Activated naive CD4-positive, alpha-beta T cell treated with anti-CD3 and anti-CD28 coated beads, Interleukin-2, amount 10 ng/mL, durations not matched to agents 7 days and 5 days (primary cell): Measurements from ENCODE around the gene SRGAP2C.
"Not testable (repeated sequence)": the region's sequence is repeated elsewhere in the genome, so short reads cannot be mapped to it uniquely, and the experiment has no call there.

ENCODE experiments used
- CTCF ChIA-PET: fragments of 350-600 bp; sonication (Branson Sonifier 250); formaldehyde crosslinking; loops from one replicate; lab custom pipeline; 2021; ENCODE audit warnings: antibody characterized with exemption; lab: Charles Lee
- DNase-seq: peaks from one replicate; pipeline ENCODE4 v3.0.0-alpha.2; 2020
- H3K27ac Mint-ChIP-seq: one replicate; pipeline ENCODE4 v1.8.0; 2021; ENCODE audit warnings: mild to moderate bottlenecking, moderate library complexity, mixed read lengths
- H3K27me3 Mint-ChIP-seq: one replicate; pipeline ENCODE4 v1.8.0; 2021; ENCODE audit warnings: mild to moderate bottlenecking, mixed read lengths
- H3K36me3 Mint-ChIP-seq: one replicate; pipeline ENCODE4 v1.8.0; 2021; ENCODE audit warnings: mixed read lengths
- H3K4me1 Mint-ChIP-seq: one replicate; pipeline ENCODE4 v1.8.0; 2021; ENCODE audit warnings: mixed read lengths
- H3K4me3 Mint-ChIP-seq: one replicate; pipeline ENCODE4 v1.8.0; 2021; ENCODE audit warnings: mild to moderate bottlenecking, moderate library complexity, mixed read lengths
- H3K9me3 Mint-ChIP-seq: one replicate; pipeline ENCODE4 v1.8.0; 2021; ENCODE audit warnings: mixed read lengths

Gene SRGAP2C

GRCh38 chr1:121232445-121233125 lies 47.8 kb downstream of the SRGAP2C start:
- H3K9me3 Mint-ChIP-seq, CTCF ChIA-PET, H3K36me3 Mint-ChIP-seq, H3K27me3 Mint-ChIP-seq, DNase-seq, H3K4me3 Mint-ChIP-seq, H3K4me1 Mint-ChIP-seq, H3K27ac Mint-ChIP-seq: not testable (repeated sequence)

GRCh38 chr1:121234090-121234759 lies 49.5 kb downstream of the SRGAP2C start:
- not testable (repeated sequence) for H3K27ac Mint-ChIP-seq, H3K36me3 Mint-ChIP-seq, H3K4me1 Mint-ChIP-seq

GRCh38 chr1:121238384-121238783 lies 53.6 kb downstream of the SRGAP2C start:
- not testable (repeated sequence) for DNase-seq, H3K4me3 Mint-ChIP-seq

More at GRCh38 chr1:121234090-121234759, 49.5 kb downstream of the SRGAP2C start:
- H3K9me3 Mint-ChIP-seq, CTCF ChIA-PET, H3K4me3 Mint-ChIP-seq, DNase-seq, H3K27me3 Mint-ChIP-seq: not testable (repeated sequence)

GRCh38 chr1:121243913-121244312 lies 59.1 kb downstream of the SRGAP2C start:
- H3K9me3 Mint-ChIP-seq, H3K27ac Mint-ChIP-seq, DNase-seq, CTCF ChIA-PET, H3K4me3 Mint-ChIP-seq, H3K27me3 Mint-ChIP-seq, H3K4me1 Mint-ChIP-seq, H3K36me3 Mint-ChIP-seq: not testable (repeated sequence)

More at GRCh38 chr1:121238384-121238783, 53.6 kb downstream of the SRGAP2C start:
- H3K27ac Mint-ChIP-seq, H3K36me3 Mint-ChIP-seq, CTCF ChIA-PET, H3K9me3 Mint-ChIP-seq, H3K27me3 Mint-ChIP-seq, H3K4me1 Mint-ChIP-seq: not testable (repeated sequence)

- DNase-seq, CTCF ChIA-PET, H3K4me3 Mint-ChIP-seq, H3K4me1 Mint-ChIP-seq, H3K36me3 Mint-ChIP-seq, H3K27me3 Mint-ChIP-seq, H3K27ac Mint-ChIP-seq, H3K9me3 Mint-ChIP-seq: not testable (repeated sequence)
Observed at GRCh38 chr1:121246399-121246798, 61.6 kb downstream of the SRGAP2C start.

- H3K4me3 Mint-ChIP-seq, result not testable (repeated sequence)
Observed at GRCh38 chr1:121252656-121253055, 67.9 kb downstream of the SRGAP2C start.

GRCh38 chr1:121254618-121255017 lies 69.8 kb downstream of the SRGAP2C start:
- DNase-seq, H3K27ac Mint-ChIP-seq, H3K36me3 Mint-ChIP-seq, H3K4me1 Mint-ChIP-seq, H3K4me3 Mint-ChIP-seq, CTCF ChIA-PET, H3K27me3 Mint-ChIP-seq, H3K9me3 Mint-ChIP-seq: not testable (repeated sequence)

More at GRCh38 chr1:121252656-121253055, 67.9 kb downstream of the SRGAP2C start:
- H3K36me3 Mint-ChIP-seq, DNase-seq, H3K9me3 Mint-ChIP-seq, H3K4me1 Mint-ChIP-seq, H3K27me3 Mint-ChIP-seq, CTCF ChIA-PET, H3K27ac Mint-ChIP-seq: not testable (repeated sequence)

- H3K4me1 Mint-ChIP-seq, result not testable (repeated sequence)
Observed at GRCh38 chr1:121257632-121258031, 72.9 kb downstream of the SRGAP2C start.

GRCh38 chr1:121258134-121258533 lies 73.4 kb downstream of the SRGAP2C start:
- H3K4me3 Mint-ChIP-seq, H3K27me3 Mint-ChIP-seq, CTCF ChIA-PET, H3K9me3 Mint-ChIP-seq, H3K4me1 Mint-ChIP-seq, DNase-seq, H3K27ac Mint-ChIP-seq, H3K36me3 Mint-ChIP-seq: not testable (repeated sequence)

More at GRCh38 chr1:121257632-121258031, 72.9 kb downstream of the SRGAP2C start:
- H3K36me3 Mint-ChIP-seq, H3K4me3 Mint-ChIP-seq, CTCF ChIA-PET, DNase-seq, H3K27ac Mint-ChIP-seq, H3K9me3 Mint-ChIP-seq, H3K27me3 Mint-ChIP-seq: not testable (repeated sequence)

GRCh38 chr1:121260205-121260604 lies 75.4 kb downstream of the SRGAP2C start:
- H3K36me3 Mint-ChIP-seq, H3K9me3 Mint-ChIP-seq, H3K27ac Mint-ChIP-seq, CTCF ChIA-PET, H3K4me3 Mint-ChIP-seq, DNase-seq, H3K27me3 Mint-ChIP-seq, H3K4me1 Mint-ChIP-seq: not testable (repeated sequence)

GRCh38 chr1:121262163-121262562 lies 77.4 kb downstream of the SRGAP2C start:
- DNase-seq, result not testable (repeated sequence)

GRCh38 chr1:121263789-121264244 lies 79.0 kb downstream of the SRGAP2C start:
- CTCF ChIA-PET, H3K4me1 Mint-ChIP-seq, H3K4me3 Mint-ChIP-seq, H3K9me3 Mint-ChIP-seq, H3K27ac Mint-ChIP-seq, H3K27me3 Mint-ChIP-seq, H3K36me3 Mint-ChIP-seq: not testable (repeated sequence)
- peak; percentile 10 for DNase-seq

More at GRCh38 chr1:121262163-121262562, 77.4 kb downstream of the SRGAP2C start:
- H3K4me3 Mint-ChIP-seq, H3K4me1 Mint-ChIP-seq, H3K36me3 Mint-ChIP-seq, H3K27me3 Mint-ChIP-seq, CTCF ChIA-PET, H3K27ac Mint-ChIP-seq, H3K9me3 Mint-ChIP-seq: not testable (repeated sequence)

GRCh38 chr1:121267072-121267471 lies 82.3 kb downstream of the SRGAP2C start:
- DNase-seq, H3K4me3 Mint-ChIP-seq, H3K27me3 Mint-ChIP-seq, CTCF ChIA-PET, H3K36me3 Mint-ChIP-seq, H3K27ac Mint-ChIP-seq, H3K9me3 Mint-ChIP-seq: not testable (repeated sequence)
- peaks cover 12% of the 10 kb centered on the region for H3K4me1 Mint-ChIP-seq

GRCh38 chr1:121269309-121269708 lies 84.5 kb downstream of the SRGAP2C start:
- H3K4me3 Mint-ChIP-seq, DNase-seq, H3K27me3 Mint-ChIP-seq, H3K9me3 Mint-ChIP-seq, CTCF ChIA-PET, H3K27ac Mint-ChIP-seq, H3K36me3 Mint-ChIP-seq: not testable (repeated sequence)
- peaks cover 11% of the 10 kb centered on the region for H3K4me1 Mint-ChIP-seq

GRCh38 chr1:121269973-121270372 lies 85.2 kb downstream of the SRGAP2C start:
- H3K27me3 Mint-ChIP-seq, H3K4me1 Mint-ChIP-seq, CTCF ChIA-PET, H3K9me3 Mint-ChIP-seq, H3K36me3 Mint-ChIP-seq, DNase-seq: not testable (repeated sequence)
- H3K27ac Mint-ChIP-seq, result peak overlapping the region; percentile 90
- peak overlapping the region; percentile 69 for H3K4me3 Mint-ChIP-seq
